ENCODE measurements around the gene LEPROT. TPM values are rescaled to one million over a fixed set of nuclear protein-coding genes. Genes with fewer than 3 reads are reported as not detected.
"Not testable (repeated sequence)": the region's sequence is repeated elsewhere in the genome, so short reads cannot be mapped to it uniquely, and the experiment has no call there.

The LEPROT gene, protein sequence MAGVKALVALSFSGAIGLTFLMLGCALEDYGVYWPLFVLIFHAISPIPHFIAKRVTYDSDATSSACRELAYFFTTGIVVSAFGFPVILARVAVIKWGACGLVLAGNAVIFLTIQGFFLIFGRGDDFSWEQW
- 10 to 100 TPM; 56.4 to 74.8 (median 56.6) TPM for total RNA-seq
- long read RNA-seq, donor 1, full-length matches to known transcripts, result 60 of 64 reads
- long read RNA-seq, donor 1, partial matches to known transcripts, result 4 of 64 reads
- long read RNA-seq, donor 1, other reads (novel, unspliced or antisense), result 0 of 64 reads
- long read RNA-seq, donor 2, full-length matches to known transcripts, result 67 of 84 reads
- long read RNA-seq, donor 2, partial matches to known transcripts, result 17 of 84 reads
- long read RNA-seq, donor 2, other reads (novel, unspliced or antisense), result 0 of 84 reads

DNA sequence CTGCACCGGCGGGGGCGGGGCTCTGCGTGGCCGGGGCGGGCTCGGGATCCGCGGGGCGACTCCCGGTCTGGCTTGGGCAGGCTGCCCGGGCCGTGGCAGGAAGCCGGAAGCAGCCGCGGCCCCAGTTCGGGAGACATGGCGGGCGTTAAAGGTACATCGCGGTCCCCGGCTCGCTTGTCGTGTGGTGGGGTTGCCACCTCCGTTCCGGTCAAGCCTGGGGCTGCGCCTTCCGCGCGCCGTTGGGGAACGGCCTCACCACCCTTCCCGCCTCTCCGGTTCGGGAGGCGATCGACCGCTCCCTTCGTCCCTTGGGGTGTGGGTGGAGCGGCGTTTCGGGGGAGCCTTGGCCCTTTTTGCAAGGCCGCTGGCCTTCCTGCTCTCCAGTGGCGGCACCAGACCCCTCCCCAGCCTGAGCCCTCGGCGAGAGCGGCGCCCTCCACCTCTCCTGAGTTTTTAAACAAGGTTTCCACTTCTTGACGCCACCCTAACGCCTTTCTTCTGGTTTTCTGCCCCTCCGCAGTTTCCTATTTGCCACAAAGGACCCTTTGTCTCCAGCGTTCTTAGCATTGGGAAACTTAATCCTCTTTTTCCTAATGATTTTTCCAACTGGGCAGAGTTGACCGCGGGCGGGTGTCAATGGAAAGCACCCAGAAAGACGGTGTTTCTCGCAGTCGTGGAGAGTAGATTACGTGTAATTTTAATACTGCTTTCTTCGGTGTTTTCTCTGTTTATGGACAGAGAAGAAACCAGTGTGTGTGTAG, at the start of gene LEPROT, which contains the start of gene LEPR:
TSS of gene LEPROT (plus strand) at position 79 of the 761 bp plus-strand sequence. CDS start at position 136, 57 bp downstream.
TSS of gene LEPR (plus strand) at position 79 of the 761 bp plus-strand sequence. CDS start 144,898 bp downstream, outside the sequence.
- no peaks in the 10 kb centered on the region for H3K9me3 ChIP-seq
- TF ChIP-seq, protein P1, sequence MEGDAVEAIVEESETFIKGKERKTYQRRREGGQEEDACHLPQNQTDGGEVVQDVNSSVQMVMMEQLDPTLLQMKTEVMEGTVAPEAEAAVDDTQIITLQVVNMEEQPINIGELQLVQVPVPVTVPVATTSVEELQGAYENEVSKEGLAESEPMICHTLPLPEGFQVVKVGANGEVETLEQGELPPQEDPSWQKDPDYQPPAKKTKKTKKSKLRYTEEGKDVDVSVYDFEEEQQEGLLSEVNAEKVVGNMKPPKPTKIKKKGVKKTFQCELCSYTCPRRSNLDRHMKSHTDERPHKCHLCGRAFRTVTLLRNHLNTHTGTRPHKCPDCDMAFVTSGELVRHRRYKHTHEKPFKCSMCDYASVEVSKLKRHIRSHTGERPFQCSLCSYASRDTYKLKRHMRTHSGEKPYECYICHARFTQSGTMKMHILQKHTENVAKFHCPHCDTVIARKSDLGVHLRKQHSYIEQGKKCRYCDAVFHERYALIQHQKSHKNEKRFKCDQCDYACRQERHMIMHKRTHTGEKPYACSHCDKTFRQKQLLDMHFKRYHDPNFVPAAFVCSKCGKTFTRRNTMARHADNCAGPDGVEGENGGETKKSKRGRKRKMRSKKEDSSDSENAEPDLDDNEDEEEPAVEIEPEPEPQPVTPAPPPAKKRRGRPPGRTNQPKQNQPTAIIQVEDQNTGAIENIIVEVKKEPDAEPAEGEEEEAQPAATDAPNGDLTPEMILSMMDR (IDR thresholded peaks at IDR 0.05), result no peak
- DNase-seq (no peak), ATAC-seq (no peak)
- no peaks in the 10 kb centered on the region for H3K36me3 ChIP-seq (ENCODE audit: low read depth)
- H3K4me1 ChIP-seq (ENCODE audit: low read depth), result peaks cover 7% of the 10 kb centered on the region
- H3K4me3 ChIP-seq, result peak within 1 kb of the TSS; percentile 58
- intact Hi-C loops (cut with DNase I, micrococcal nuclease), result no loop called here

DNA sequence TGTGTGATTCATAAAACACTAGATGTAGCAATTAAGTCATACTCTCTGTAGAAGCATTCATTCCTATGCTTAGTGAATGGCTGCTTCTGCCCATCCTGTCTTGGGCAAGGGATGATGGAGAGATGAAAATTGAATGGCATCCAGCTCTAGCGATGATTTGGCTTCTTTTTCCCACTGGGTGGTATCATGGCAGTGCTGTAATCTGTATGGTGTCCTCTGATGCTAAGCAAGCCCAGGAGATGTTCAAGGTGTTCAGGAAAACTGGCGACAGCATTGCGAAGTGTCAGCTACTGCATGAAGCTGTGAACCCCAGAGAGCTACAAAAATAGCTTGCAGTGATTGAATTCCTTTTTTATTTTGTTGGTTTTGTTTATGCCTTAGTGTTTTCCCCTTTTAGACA, 48.9 kb upstream of the LEPROT start:
- ATAC-seq, result no peak
- no peak overlapping the region for H3K4me3 ChIP-seq
- H3K36me3 ChIP-seq (ENCODE audit: low read depth), result no peaks in the 10 kb centered on the region
- intact Hi-C loops (cut with DNase I, micrococcal nuclease), result no loop called here
- H3K4me1 ChIP-seq (ENCODE audit: low read depth), result no peaks in the 10 kb centered on the region
- H3K9me3 ChIP-seq, result no peaks in the 10 kb centered on the region
- DNase-seq, result no peak
- TF ChIP-seq, protein P1 (IDR thresholded peaks at IDR 0.05), result no peak

DNA sequence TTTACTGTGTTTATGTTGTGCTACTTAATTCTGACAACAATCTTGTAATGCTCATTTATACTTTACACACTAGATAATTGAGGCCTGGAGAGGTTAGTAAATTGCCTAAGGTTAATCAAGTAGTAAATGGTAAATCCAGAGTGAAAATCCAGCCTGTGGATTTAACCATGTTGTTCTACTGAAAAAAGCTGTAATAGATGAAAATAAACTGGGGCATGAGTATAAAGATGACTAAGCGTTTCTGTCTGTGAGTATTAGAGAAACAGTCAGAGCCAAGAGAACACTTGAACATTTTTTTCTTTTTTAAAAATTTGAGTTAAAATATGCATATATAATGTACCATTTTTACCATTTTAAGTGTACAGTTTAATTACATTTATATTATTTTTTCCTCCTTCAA, 47.9 kb upstream of the LEPROT start:
- intact Hi-C loops (cut with DNase I, micrococcal nuclease), result no loop called here
- no peaks in the 10 kb centered on the region for H3K4me1 ChIP-seq (ENCODE audit: low read depth)
- TF ChIP-seq, protein P1 (IDR thresholded peaks at IDR 0.05), result no peak
- DNase-seq, result no peak
- no peak overlapping the region for H3K4me3 ChIP-seq
- H3K9me3 ChIP-seq, result no peaks in the 10 kb centered on the region
- H3K36me3 ChIP-seq (ENCODE audit: low read depth), result no peaks in the 10 kb centered on the region
- ATAC-seq, result no peak

- Histone ChIP-seq H3K9me3 (no peaks in the 10 kb centered on the region), H3K4me1 (ENCODE audit: low read depth) (no peaks in the 10 kb centered on the region), H3K36me3 (ENCODE audit: low read depth) (no peaks in the 10 kb centered on the region), H3K4me3 (no peak overlapping the region)
- DNase-seq (no peak), ATAC-seq (no peak)
- TF ChIP-seq, protein P1 (IDR thresholded peaks at IDR 0.05), result no peak
- intact Hi-C loops (cut with DNase I, micrococcal nuclease), result no loop called here
These were observed 42.8 kb upstream of the LEPROT start for GRCh38 chr1:65377496-65378246.

DNA sequence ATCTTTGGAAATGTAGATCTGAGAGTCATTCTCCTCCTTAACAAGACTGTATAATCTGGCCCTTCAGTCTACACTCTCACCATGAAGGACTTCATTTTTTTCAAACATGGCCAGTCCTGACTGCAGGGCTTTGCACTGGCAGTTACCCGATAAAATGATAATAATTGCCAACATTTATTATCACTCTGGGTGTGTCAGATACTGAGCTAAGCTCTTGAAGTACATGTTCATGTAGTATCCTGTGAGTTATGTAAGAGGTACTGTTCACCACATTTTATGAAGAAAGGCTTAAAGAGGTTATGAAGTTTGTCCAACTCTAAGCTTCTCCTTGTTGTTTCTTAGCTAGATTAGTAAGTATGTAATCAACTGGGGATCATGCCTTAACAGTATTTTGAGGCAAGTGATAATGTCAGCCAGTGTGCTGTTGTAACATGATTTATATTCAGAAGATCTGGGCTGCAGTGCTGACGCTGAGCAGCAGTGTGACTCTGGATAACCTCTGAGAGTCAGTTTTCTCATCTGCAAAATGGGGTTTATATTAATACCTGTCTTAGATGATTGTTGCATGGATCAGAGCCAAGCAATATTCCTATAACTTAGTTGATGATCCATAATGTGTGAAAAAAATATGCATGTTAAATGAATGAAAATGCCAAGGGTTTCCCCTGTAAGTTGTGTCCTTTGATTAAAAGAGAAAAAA, 42.1 kb upstream of the LEPROT start:
- TF ChIP-seq, protein P1 (IDR thresholded peaks at IDR 0.05), result no peak
- H3K9me3 ChIP-seq, result no peaks in the 10 kb centered on the region
- H3K36me3 ChIP-seq (ENCODE audit: low read depth), result no peaks in the 10 kb centered on the region
- H3K4me3 ChIP-seq, result no peak overlapping the region
- ATAC-seq, result no peak
- no peak for DNase-seq
- no peaks in the 10 kb centered on the region for H3K4me1 ChIP-seq (ENCODE audit: low read depth)
- intact Hi-C loops (cut with DNase I, micrococcal nuclease), result no loop called here

- intact Hi-C loops (cut with DNase I, micrococcal nuclease); H3K36me3 ChIP-seq (ENCODE audit: low read depth); H3K4me1 ChIP-seq (ENCODE audit: low read depth); ATAC-seq; H3K4me3 ChIP-seq; H3K9me3 ChIP-seq; DNase-seq: not testable (repeated sequence)
These were observed 36.0 kb upstream of the LEPROT start for GRCh38 chr1:65384426-65384825.

All from mucosa of descending colon (tissue), 3 donors.